ENCODE results near the gene KCNQ1. TPM values are rescaled to one million over a fixed set of nuclear protein-coding genes. Genes with fewer than 3 reads are reported as not detected.
A peak's percentile ranks its signal among the peaks of the same experiment; 100 is the strongest.

The KCNQ1 gene
- total RNA-seq, 4 donors from 2014 or later: 5.6 to 46.8 (median 24.6) TPM

DNA sequence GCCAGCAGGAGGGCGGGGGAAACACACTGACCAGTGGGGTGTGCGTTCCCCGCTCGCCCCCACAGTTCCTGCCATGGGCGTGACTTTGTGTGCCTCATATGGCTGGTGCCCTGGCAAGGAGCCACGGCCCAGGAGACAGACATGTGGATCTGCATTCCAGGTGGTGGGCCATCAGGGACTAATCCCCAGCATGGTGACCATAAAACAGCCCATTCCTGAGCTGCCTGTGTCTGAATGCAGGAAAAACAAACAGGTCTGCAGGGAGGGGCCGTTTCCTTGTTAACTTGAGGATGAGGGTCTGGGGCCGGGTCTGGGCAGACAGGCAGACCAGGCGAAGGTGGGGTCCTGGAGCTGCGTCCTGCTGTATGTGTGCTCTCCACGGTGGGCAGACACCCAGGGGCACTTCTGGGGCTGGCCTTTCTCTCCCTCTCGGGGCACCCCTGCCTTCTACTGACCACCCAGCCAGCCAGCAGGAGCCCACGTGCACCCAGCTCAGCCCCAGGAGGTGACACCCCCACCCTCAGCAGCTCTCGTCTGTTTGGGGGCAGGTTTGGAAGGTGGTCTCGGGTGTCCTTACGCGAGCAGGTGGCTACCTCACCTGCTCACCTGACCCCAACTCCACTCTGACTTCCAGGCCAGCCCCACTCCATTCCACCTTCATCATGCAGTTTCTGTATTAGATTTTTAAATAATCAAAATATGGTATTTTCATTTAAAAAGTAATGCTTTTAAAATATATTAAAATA, 134.7 kb downstream of the KCNQ1 start:
- no peak for DNase-seq

DNA sequence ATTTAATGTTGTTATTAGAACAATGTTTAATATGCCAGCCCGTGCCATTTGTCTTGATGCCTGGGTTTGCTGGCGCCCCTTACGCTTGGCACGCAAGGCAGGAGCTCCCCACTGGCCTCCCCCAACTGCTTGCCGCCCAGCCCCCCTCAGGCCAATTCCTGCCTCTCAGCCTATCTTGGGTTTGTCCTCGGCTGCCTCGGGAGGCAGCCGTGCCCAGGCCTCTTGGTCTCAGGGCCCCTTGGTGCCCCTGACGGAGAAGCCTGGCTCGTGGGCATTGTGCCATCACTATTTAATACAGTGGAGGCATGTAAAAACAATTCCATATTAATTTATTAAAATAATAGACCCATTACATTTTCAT, 135.2 kb downstream of the KCNQ1 start:
- intact Hi-C loops (cut with DNase I; ENCODE audit: low total_unique reads): no loop called here

More for the DNA sequence above, 134.7 kb downstream of the KCNQ1 start:
- in situ Hi-C loops (cut with MboI; ENCODE audit: low pct_ligation_motif_present in 1 of 4, low pct_unique_long_range_greater_than_20kb in 1 of 4, low sequenced_read_pairs in 3 of 4): no loop called here
- WGBS, 2 donors (ENCODE audit: low coverage in 1 of 2): 79% methylated on average over 17 of the region's 17 CpGs; no CpG with 5 or more reads in 1 of the 2 donors
- no peaks in the 10 kb centered on the region for H3K9me3 ChIP-seq
- H3K27me3 ChIP-seq: no peaks in the 10 kb centered on the region
- no peak overlapping the region for H3K27ac ChIP-seq
- TF ChIP-seq POLR2AphosphoS5 (IDR thresholded peaks at IDR 0.05) (no peak), EP300 (IDR thresholded peaks at IDR 0.05; ENCODE audit: low read depth) (no peak), POLR2A (IDR thresholded peaks at IDR 0.05) (no peak)
- TF ChIP-seq, protein P1, sequence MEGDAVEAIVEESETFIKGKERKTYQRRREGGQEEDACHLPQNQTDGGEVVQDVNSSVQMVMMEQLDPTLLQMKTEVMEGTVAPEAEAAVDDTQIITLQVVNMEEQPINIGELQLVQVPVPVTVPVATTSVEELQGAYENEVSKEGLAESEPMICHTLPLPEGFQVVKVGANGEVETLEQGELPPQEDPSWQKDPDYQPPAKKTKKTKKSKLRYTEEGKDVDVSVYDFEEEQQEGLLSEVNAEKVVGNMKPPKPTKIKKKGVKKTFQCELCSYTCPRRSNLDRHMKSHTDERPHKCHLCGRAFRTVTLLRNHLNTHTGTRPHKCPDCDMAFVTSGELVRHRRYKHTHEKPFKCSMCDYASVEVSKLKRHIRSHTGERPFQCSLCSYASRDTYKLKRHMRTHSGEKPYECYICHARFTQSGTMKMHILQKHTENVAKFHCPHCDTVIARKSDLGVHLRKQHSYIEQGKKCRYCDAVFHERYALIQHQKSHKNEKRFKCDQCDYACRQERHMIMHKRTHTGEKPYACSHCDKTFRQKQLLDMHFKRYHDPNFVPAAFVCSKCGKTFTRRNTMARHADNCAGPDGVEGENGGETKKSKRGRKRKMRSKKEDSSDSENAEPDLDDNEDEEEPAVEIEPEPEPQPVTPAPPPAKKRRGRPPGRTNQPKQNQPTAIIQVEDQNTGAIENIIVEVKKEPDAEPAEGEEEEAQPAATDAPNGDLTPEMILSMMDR (IDR thresholded peaks at IDR 0.05): no peak
- intact Hi-C loops (cut with DNase I; ENCODE audit: low total_unique reads): no loop called here
- no peak overlapping the region for H3K4me3 ChIP-seq
- H3K36me3 ChIP-seq: no peaks in the 10 kb centered on the region
- peaks cover 5 to 21% (median 17%) of the 10 kb centered on the region in 4 donors for H3K4me1 ChIP-seq

DNA sequence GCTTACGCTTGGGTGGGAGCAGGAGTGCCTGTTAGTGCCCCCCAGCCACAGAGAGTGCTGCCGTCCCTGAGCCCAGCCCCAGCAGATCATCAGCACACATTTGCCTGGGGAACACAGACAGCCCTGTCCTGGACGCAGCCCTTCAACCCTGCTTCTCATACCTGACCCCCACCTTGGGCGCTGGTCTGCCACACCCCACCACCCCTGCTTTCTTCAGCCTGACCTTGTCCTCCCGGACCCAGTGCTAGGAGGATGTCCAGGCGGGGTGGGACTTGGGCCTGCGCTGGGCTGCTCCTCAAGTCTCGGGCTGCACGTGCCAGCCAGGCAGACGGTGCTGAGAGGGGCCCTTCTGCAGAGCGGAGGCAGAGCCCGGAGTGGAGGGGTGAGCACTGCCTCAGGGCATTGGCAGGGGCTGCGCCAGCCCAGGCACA, 135.8 kb downstream of the KCNQ1 start:
- Histone ChIP-seq H3K27me3 (no peaks in the 10 kb centered on the region), H3K4me1 (peaks cover 0 to 11% (median 7%) of the 10 kb centered on the region in 4 donors), H3K27ac (no peak overlapping the region), H3K9me3 (no peaks in the 10 kb centered on the region), H3K36me3 (no peaks in the 10 kb centered on the region), H3K4me3 (no peak overlapping the region)
- 92% methylated on average over 13 of the region's 13 CpGs; no CpG with 5 or more reads in 1 of the 2 donors for WGBS, 2 donors (ENCODE audit: low coverage in 1 of 2)
- intact Hi-C loops (cut with DNase I; ENCODE audit: low total_unique reads) (no loop called here), in situ Hi-C loops (cut with MboI; ENCODE audit: low pct_ligation_motif_present in 1 of 4, low pct_unique_long_range_greater_than_20kb in 1 of 4, low sequenced_read_pairs in 3 of 4) (no loop called here)
- DNase-seq: peak; percentile 6
- TF ChIP-seq POLR2AphosphoS5 (IDR thresholded peaks at IDR 0.05) (no peak), EP300 (IDR thresholded peaks at IDR 0.05; ENCODE audit: low read depth) (no peak), POLR2A (IDR thresholded peaks at IDR 0.05) (no peak)
- TF ChIP-seq, protein P1 (IDR thresholded peaks at IDR 0.05): no peak

More for the DNA sequence above, 135.2 kb downstream of the KCNQ1 start:
- no peaks in the 10 kb centered on the region for H3K36me3 ChIP-seq
- H3K9me3 ChIP-seq: no peaks in the 10 kb centered on the region
- in situ Hi-C loops (cut with MboI; ENCODE audit: low pct_ligation_motif_present in 1 of 4, low pct_unique_long_range_greater_than_20kb in 1 of 4, low sequenced_read_pairs in 3 of 4): no loop called here
- peaks cover 4 to 16% (median 12%) of the 10 kb centered on the region in 4 donors for H3K4me1 ChIP-seq
- WGBS, 2 donors (ENCODE audit: low coverage in 1 of 2): 85% methylated on average over 10 of the region's 10 CpGs; no CpG with 5 or more reads in 1 of the 2 donors
- H3K27me3 ChIP-seq: no peaks in the 10 kb centered on the region
- DNase-seq: no peak
- no peak overlapping the region for H3K27ac ChIP-seq
- TF ChIP-seq, protein P1 (IDR thresholded peaks at IDR 0.05): no peak
- TF ChIP-seq EP300 (IDR thresholded peaks at IDR 0.05; ENCODE audit: low read depth) (no peak), POLR2AphosphoS5 (IDR thresholded peaks at IDR 0.05) (no peak), POLR2A (IDR thresholded peaks at IDR 0.05) (no peak)
- H3K4me3 ChIP-seq: no peak overlapping the region

- Histone ChIP-seq H3K27ac (no peak overlapping the region), H3K36me3 (no peaks in the 10 kb centered on the region), H3K4me3 (no peak overlapping the region), H3K27me3 (no peaks in the 10 kb centered on the region), H3K9me3 (no peaks in the 10 kb centered on the region), H3K4me1 (peaks cover 0 to 8% (median 5%) of the 10 kb centered on the region in 4 donors)
- 89% methylated on average over 22 of the region's 22 CpGs; no CpG with 5 or more reads in 1 of the 2 donors for WGBS, 2 donors (ENCODE audit: low coverage in 1 of 2)
- intact Hi-C loops (cut with DNase I; ENCODE audit: low total_unique reads) (no loop called here), in situ Hi-C loops (cut with MboI; ENCODE audit: low pct_ligation_motif_present in 1 of 4, low pct_unique_long_range_greater_than_20kb in 1 of 4, low sequenced_read_pairs in 3 of 4) (no loop called here)
- TF ChIP-seq EP300 (IDR thresholded peaks at IDR 0.05; ENCODE audit: low read depth) (no peak), POLR2AphosphoS5 (IDR thresholded peaks at IDR 0.05) (no peak), POLR2A (IDR thresholded peaks at IDR 0.05) (no peak)
- TF ChIP-seq, protein P1 (IDR thresholded peaks at IDR 0.05): no peak
- DNase-seq: peak; percentile 9
Measured at GRCh38 chr11:2581151-2581930, 136.5 kb downstream of the KCNQ1 start.
